Activated T-helper 17 cell treated with anti-CD3 and anti-CD28 coated beads, Interleukin-2, amount 50 U/mL, for 72 hours (primary cell): ENCODE results near the gene ZNF679. TPM values are rescaled to one million over a fixed set of nuclear protein-coding genes. Genes with fewer than 3 reads are reported as not detected.
"Not testable (repeated sequence)": the region's sequence is repeated elsewhere in the genome, so short reads cannot be mapped to it uniquely, and the experiment has no call there.

Experiments used
- ATAC-seq: fragments of 150-1000 bp; cut with Tn5 transposase; replicated peaks from 2 replicates; pipeline ENCODE4 v1.10.0; 2021; ENCODE audit warnings: mild to moderate bottlenecking, moderate library complexity
- H3K27ac Mint-ChIP-seq: one replicate; pipeline ENCODE4 v1.8.0; 2022; ENCODE audit warnings: mixed read lengths
- H3K27me3 Mint-ChIP-seq: one replicate; pipeline ENCODE4 v1.8.0; 2022; ENCODE audit warnings: mixed read lengths
- H3K36me3 Mint-ChIP-seq: one replicate; pipeline ENCODE4 v1.8.0; 2022; ENCODE audit warnings: low read depth, mild to moderate bottlenecking, mixed read lengths
- H3K4me1 Mint-ChIP-seq: one replicate; pipeline ENCODE4 v1.8.0; 2022; ENCODE audit warnings: mixed read lengths
- H3K4me3 Mint-ChIP-seq: one replicate; pipeline ENCODE4 v1.8.0; 2022; ENCODE audit warnings: mild to moderate bottlenecking, mixed read lengths
- H3K9me3 Mint-ChIP-seq: one replicate; pipeline ENCODE4 v1.8.0; 2022; ENCODE audit warnings: mixed read lengths
- total RNA-seq, 2 donors: library from RNA; stranded (reverse); gene quantifications; one replicate each; pipeline ENCODE4 v1.2.3, GENCODE V29; 2022

Gene ZNF679
- total RNA-seq, result not detected

DNA sequence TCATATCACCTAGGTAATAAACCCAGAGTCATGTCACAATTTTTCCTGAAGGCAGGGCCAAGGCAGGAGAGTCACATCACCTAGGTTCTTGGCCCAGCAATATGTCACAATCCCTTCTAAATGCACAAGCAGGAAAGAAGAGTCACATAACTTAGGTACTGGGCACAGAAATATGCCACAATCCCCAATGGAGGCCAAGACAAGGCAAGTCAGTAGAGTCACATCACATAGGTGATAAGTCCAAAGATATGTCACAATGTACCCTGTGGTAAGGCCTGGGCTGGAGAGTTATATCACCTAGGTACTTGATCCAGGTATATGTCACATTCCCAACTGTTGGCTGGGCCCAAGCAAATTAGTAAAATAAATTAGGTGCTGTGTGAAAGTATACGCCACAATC is at the start of gene ZNF679:
Gene ZNF679 (plus strand): TSS at position 301 of the 400 bp plus-strand sequence. CDS start 20,644 bp downstream, outside the sequence.
- not testable (repeated sequence) for H3K36me3 Mint-ChIP-seq, ATAC-seq, H3K27me3 Mint-ChIP-seq, H3K4me1 Mint-ChIP-seq, H3K27ac Mint-ChIP-seq, H3K4me3 Mint-ChIP-seq
- H3K9me3 Mint-ChIP-seq, result peaks cover 11% of the 10 kb centered on the region

DNA sequence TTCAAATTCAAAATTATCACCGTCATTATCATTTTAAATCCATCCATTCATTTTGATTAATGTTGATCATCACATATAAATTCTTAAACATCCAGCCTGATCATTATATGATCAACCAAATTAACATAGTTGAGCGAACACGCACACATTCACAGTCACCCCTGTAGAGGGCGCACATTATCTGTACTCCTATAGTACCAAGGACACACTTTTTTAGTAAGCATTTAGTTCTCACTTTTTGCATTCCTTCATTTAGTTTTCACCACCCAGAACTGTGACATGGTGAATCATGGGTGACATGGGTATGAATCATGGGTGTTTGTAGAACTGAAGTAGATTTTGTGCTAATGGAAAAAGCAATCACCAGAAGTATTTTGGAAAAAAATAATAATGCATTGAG is 47.3 kb upstream of the ZNF679 start:
- no peak overlapping the region for H3K27ac Mint-ChIP-seq
- peak; percentile 58 for ATAC-seq
- H3K27me3 Mint-ChIP-seq, result peaks cover 14% of the 10 kb centered on the region
- no peaks in the 10 kb centered on the region for H3K9me3 Mint-ChIP-seq
- no peak overlapping the region for H3K4me3 Mint-ChIP-seq
- H3K36me3 Mint-ChIP-seq, result no peaks in the 10 kb centered on the region
- H3K4me1 Mint-ChIP-seq, result no peaks in the 10 kb centered on the region

DNA sequence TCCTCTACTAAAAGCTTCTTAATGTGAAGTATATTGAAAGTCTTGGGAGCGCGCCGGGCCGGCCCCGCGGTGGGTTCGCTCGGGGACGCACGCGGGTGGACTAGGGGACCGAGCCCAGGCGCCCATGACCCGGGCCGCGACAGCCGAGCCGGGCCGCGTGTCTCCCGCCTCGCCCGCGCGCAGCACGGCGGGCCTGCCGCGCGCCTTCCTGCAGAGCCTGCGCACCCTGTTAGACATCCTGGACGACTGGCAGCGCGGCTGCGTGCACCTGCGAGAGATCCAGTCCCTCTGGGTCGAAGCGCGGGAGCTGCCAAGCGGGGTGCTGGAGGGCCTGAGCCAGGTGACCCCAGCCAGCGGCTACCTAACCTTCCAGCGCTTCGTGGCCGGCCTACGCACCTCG is 46.7 kb upstream of the ZNF679 start:
- no peak overlapping the region for H3K27ac Mint-ChIP-seq
- ATAC-seq, result no peak
- H3K9me3 Mint-ChIP-seq, result no peaks in the 10 kb centered on the region
- no peaks in the 10 kb centered on the region for H3K4me1 Mint-ChIP-seq
- peaks cover 14% of the 10 kb centered on the region for H3K27me3 Mint-ChIP-seq
- no peaks in the 10 kb centered on the region for H3K36me3 Mint-ChIP-seq
- no peak overlapping the region for H3K4me3 Mint-ChIP-seq

DNA sequence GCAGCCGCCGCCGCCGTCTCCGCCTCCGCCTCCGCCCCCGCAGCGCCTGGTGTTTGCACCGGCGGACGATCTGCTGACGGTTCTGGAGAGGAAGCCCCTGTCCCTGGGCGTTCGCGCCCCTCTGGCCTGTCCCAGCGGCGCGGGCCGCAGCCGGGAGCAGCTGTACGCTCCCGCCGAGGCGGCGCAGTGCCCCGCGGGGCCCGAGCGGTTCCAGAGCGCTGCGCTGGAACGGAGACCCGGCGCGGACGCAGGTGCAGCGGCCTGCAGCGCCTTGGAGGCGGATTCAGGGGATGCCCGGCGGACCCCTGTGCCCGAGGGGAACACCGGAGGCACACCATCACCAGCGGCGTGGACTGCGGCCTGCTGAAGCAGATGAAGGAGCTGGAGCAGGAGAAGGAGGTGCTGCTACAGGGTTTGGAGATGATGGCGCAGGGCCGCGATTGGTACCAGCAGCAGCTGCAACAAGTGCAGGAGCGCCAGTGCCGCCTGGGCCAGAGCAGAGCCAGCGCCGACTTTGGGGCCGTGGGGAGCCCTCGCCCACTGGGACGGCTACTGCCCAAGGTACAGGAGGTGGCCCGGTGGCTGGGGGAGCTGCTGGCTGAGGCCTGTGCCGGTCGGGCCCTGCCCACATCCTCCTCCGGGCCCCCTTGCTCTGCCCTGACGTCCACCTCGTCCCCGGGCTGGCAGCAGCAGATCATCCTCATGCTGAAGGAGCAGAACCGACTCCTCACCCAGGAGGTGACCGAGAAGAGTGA is 46.1 kb upstream of the ZNF679 start:
- no peak overlapping the region for H3K27ac Mint-ChIP-seq
- H3K27me3 Mint-ChIP-seq, result peaks cover 14% of the 10 kb centered on the region
- no peak overlapping the region for H3K4me3 Mint-ChIP-seq
- no peaks in the 10 kb centered on the region for H3K4me1 Mint-ChIP-seq
- no peak for ATAC-seq
- no peaks in the 10 kb centered on the region for H3K36me3 Mint-ChIP-seq
- H3K9me3 Mint-ChIP-seq, result no peaks in the 10 kb centered on the region

DNA sequence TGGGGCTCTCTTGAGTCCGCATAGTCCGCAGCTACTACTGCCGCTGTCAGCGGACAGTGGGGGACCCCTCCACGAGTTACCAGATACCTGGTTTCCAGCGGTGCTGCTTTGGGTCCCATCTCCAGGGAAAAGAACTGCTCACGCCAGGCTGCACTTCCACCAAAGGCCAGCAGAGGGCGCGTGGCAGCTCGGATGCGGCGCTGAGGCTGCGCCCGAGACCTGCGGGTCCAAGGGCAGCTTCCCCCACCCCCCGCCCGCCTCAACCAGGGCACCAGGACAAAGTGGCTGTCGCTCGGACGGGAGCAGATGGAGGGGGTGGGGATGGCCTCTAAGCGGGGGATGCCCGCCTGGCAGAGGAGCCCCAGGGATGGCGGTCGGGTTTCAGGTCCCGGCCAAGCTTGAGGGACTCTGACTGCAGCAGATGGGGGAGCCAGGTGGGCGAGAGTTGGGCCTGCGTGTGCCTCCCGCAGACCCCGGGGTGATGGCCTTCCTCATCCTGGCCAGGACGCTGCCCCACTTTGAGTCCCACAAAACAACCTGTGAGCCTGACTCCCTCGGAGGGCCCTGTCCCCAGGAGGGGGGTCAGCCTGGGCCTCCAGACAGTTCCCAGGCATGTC is 45.0 kb upstream of the ZNF679 start:
- Mint-ChIP-seq H3K36me3 (no peaks in the 10 kb centered on the region), H3K27ac (no peak overlapping the region), H3K9me3 (no peaks in the 10 kb centered on the region), H3K27me3 (peaks cover 14% of the 10 kb centered on the region), H3K4me1 (no peaks in the 10 kb centered on the region), H3K4me3 (no peak overlapping the region)
- peak; percentile 47 for ATAC-seq

DNA sequence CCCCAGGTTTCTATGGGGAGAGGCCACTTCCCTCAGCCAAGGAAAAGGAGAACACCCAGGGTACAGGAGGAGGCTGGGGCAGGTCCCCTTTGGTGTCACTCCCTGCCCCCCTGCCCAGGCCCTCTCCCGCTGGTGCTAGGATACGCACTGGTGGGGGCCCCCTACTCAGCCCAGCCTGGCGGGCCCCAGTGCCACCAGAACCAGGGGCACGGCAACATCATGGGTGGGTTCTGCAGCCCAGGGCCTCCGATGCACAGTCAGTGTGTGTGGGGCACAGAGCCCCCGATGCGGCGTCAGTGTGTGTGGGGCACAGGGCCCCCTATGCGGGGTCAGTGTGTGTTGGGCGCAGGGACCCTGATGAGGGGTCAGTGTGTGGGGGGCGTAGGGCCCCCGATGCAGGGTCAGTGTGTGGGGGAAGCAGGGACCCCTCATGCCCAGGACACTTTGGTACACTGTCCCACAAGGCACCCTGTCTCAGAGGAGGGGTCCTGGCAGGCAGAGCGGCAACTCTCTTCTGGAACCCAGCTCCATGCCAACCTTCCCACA is 44.4 kb upstream of the ZNF679 start:
- peaks cover 11% of the 10 kb centered on the region for H3K27me3 Mint-ChIP-seq
- no peak for ATAC-seq
- H3K27ac Mint-ChIP-seq, result no peak overlapping the region
- H3K4me1 Mint-ChIP-seq, result no peaks in the 10 kb centered on the region
- no peaks in the 10 kb centered on the region for H3K9me3 Mint-ChIP-seq
- no peaks in the 10 kb centered on the region for H3K36me3 Mint-ChIP-seq
- no peak overlapping the region for H3K4me3 Mint-ChIP-seq

DNA sequence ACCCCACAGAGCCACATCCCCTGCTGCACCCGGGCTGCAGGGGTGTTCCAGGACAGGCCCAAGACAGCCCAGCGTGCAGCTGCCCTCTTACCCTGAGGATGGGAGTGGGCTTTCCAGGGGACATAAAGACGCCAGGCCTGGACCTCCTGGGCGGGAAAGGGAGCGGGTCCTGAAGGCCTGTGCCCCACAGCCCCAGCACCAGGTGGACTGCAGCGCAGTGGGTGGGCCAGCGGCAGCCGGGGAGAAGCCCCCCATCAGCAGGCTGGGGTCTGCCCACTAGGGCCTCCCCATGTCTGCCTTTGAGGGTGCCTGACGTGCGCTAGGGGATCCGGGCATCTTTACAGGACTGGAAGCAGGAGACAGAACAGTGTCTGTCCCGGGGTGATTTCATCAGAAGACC is 43.9 kb upstream of the ZNF679 start:
- Mint-ChIP-seq H3K4me3 (no peak overlapping the region), H3K27me3 (peaks cover 11% of the 10 kb centered on the region), H3K9me3 (no peaks in the 10 kb centered on the region), H3K4me1 (no peaks in the 10 kb centered on the region), H3K27ac (no peak overlapping the region), H3K36me3 (no peaks in the 10 kb centered on the region)
- no peak for ATAC-seq

DNA sequence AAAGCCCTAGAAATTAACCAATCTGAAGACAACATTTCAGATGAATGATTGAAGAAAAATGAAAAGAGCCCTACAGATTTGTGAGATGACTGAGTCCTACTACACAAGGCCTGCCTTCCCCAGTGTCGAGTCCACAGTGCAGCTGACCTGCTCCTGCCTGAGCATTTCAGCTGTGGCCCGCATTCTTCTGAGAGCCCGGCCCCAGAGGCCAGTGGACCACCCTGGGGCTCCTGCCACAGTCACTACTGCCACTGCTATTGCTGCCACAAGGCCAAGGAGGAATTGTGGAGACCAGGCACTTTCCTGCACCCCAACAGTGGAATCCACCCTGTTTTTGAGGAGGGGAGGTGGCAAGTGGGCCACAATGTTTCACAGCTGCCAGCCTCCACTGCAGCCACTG is 40.9 kb upstream of the ZNF679 start:
- H3K27ac Mint-ChIP-seq, result no peak overlapping the region
- no peaks in the 10 kb centered on the region for H3K27me3 Mint-ChIP-seq
- H3K4me1 Mint-ChIP-seq, result no peaks in the 10 kb centered on the region
- no peaks in the 10 kb centered on the region for H3K36me3 Mint-ChIP-seq
- ATAC-seq, result no peak
- H3K4me3 Mint-ChIP-seq, result no peak overlapping the region
- H3K9me3 Mint-ChIP-seq, result no peaks in the 10 kb centered on the region

DNA sequence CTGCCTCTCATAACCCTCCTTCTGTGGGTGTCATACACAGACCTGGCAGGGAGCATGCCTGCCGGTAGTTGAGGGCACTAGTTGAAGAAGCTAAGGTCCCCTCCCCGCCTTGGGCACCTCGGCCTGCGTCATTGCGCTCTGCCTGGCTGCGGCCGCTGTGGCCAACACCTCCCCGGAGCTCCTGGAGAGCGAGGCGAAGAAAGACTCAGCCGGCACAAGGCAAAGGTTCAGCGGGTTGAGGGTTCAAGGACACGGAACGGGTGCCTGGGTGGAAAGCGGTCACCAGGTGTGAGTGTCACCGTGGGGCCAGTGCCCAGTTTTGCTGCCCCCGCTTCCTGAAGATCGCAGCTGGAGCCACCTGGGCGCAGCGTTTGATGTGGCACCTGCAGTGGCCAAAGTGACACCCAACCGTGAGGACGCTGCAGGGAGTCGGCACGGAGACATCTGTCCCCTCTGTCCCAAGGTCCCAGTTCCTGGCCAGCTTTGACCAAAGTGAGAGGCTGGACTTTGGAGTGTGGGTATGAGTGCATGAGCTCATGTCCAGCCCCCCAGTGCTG is 36.0 kb upstream of the ZNF679 start:
- ATAC-seq, result no peak
- Mint-ChIP-seq H3K9me3 (no peaks in the 10 kb centered on the region), H3K27me3 (no peaks in the 10 kb centered on the region), H3K36me3 (no peaks in the 10 kb centered on the region), H3K4me1 (no peaks in the 10 kb centered on the region), H3K4me3 (no peak overlapping the region), H3K27ac (no peak overlapping the region)

DNA sequence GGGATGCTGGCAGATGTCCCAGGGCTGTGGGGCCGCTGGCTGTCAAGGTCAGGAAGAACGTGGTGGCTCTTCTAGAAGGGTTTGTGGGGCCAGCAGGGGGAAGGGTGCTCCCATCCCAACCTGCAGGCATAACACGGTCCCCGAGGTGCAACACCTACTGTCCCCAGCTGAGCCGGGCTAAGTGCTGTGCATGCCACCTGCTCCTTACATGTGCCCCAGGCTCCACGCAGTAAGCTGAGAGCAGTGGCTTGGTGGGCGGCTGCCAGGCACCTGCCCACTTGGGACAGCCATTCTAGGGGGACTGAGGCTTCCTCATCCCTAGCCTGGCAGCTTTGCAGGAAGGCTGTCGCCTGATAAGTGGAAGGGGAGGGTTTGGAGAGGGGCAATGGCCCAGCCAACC is 35.5 kb upstream of the ZNF679 start:
- no peak overlapping the region for H3K4me3 Mint-ChIP-seq
- no peaks in the 10 kb centered on the region for H3K4me1 Mint-ChIP-seq
- no peaks in the 10 kb centered on the region for H3K9me3 Mint-ChIP-seq
- no peak overlapping the region for H3K27ac Mint-ChIP-seq
- H3K36me3 Mint-ChIP-seq, result no peaks in the 10 kb centered on the region
- ATAC-seq, result no peak
- H3K27me3 Mint-ChIP-seq, result no peaks in the 10 kb centered on the region

DNA sequence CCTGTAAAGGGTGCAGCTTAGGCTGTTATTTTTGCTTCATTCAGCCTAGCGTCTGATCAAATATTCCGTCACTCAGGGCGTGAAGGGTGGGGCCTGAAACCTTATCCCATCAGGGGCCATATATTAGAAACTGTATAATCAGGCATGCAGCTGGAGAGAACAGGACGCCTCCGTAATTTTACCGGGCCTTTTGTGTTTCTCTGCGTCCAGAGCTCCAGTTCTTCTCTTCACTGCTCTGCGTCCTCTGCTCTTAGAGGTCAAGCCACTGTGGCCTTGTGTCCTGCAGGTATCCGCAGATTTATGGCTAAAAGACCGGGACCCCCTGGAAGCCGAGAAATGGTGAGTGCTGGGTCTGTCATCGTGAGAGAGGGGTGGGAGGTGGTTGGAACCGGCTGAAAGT is 21.4 kb upstream of the ZNF679 start, which contains the start of gene ZNF735:
Gene ZNF735 (plus strand): TSS at position 301 of the 400 bp plus-strand sequence. CDS start 0 bp downstream, at position 301.
- Mint-ChIP-seq H3K27me3 (no peaks in the 10 kb centered on the region), H3K4me1 (no peaks in the 10 kb centered on the region), H3K36me3 (no peaks in the 10 kb centered on the region), H3K9me3 (peaks cover 3% of the 10 kb centered on the region), H3K27ac (no peak within 1 kb of the TSS), H3K4me3 (no peak within 1 kb of the TSS)
- no peak for ATAC-seq

DNA sequence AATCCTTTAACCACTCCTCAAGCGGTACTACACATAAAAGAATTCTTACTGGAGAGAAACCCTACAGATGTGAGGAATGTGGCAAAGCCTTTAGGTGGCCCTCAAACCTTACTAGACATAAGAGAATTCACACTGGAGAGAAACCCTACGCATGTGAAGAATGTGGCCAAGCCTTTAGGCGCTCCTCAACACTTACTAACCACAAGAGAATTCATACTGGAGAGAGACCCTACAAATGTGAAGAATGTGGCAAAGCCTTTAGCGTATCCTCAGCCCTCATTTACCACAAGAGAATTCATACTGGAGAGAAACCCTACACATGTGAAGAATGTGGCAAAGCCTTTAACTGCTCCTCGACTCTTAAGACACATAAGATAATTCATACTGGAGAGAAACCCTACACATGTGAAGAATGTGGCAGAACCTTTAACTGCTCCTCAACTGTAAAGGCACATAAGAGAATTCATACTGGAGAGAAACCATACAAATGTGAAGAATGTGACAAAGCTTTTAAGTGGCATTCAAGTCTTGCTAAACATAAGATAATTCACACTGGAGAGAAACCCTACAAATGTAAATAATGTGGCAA is 8.5 kb upstream of the ZNF679 start:
- not testable (repeated sequence) for H3K27ac Mint-ChIP-seq, H3K27me3 Mint-ChIP-seq, H3K4me1 Mint-ChIP-seq, H3K36me3 Mint-ChIP-seq, H3K4me3 Mint-ChIP-seq, ATAC-seq
- H3K9me3 Mint-ChIP-seq, result peaks cover 32% of the 10 kb centered on the region

DNA sequence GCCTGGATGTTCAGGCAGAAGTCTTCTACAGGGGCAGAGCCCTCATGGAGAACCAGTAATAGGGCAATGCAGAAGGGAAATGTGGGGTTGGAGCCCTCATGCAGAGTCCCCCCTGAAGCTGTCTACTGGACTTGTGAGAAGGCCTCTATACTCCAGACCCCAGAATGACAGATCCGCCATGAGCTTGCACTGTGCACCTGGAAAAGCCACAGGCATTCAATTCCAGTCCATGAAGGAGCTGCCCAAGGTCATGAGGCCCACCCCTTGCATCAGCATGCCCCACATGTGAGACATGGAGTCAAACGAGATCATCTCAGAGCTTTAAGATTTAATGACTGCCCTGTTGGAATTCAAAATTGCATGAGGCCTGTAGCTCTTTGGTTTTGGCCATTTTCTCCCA is 4.9 kb upstream of the ZNF679 start:
- Mint-ChIP-seq H3K36me3 (no peaks in the 10 kb centered on the region), H3K9me3 (peaks cover 28% of the 10 kb centered on the region), H3K4me1 (no peaks in the 10 kb centered on the region), H3K27ac (no peak overlapping the region), H3K27me3 (peaks cover 3% of the 10 kb centered on the region), H3K4me3 (no peak overlapping the region)
- no peak for ATAC-seq

DNA sequence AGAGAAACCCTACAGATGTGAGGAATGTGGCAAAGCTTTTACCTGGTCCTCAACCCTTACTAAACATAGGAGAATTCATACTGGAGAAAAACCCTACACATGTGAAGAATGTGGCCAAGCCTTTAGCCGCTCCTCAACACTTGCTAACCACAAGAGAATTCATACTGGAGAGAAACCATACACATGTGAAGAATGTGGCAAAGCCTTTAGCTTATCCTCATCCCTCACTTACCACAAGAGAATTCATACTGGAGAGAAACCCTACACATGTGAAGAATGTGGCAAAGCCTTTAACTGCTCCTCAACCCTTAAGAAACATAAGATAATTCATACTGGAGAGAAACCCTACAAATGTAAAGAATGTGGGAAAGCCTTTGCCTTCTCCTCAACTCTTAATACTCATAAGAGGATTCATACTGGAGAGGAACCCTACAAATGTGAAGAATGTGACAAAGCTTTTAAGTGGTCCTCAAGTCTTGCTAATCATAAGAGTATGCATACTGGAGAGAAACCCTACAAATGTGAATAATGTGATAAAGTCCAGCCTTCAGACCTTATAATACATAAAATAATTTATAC is 38.2 kb downstream of the ZNF679 start:
- ATAC-seq, result no peak

More for the DNA sequence above, 38.2 kb downstream of the ZNF679 start:
- Mint-ChIP-seq H3K4me3 (no peak overlapping the region), H3K9me3 (peaks cover 12% of the 10 kb centered on the region), H3K4me1 (no peaks in the 10 kb centered on the region), H3K27ac (no peak overlapping the region), H3K27me3 (peaks cover 3% of the 10 kb centered on the region), H3K36me3 (no peaks in the 10 kb centered on the region)
